HG03571 (cell line): Measurements from ENCODE around the gene FAM151A.
"Not testable (repeated sequence)": the region's sequence is repeated elsewhere in the genome, so short reads cannot be mapped to it uniquely, and the experiment has no call there.

ENCODE experiments used
- ATAC-seq: cut with Tn5 transposase; IDR thresholded peaks from one replicate; pipeline ENCODE4 v1.9.1; 2021; ENCODE audit not compliant: unreplicated experiment

Gene FAM151A

DNA sequence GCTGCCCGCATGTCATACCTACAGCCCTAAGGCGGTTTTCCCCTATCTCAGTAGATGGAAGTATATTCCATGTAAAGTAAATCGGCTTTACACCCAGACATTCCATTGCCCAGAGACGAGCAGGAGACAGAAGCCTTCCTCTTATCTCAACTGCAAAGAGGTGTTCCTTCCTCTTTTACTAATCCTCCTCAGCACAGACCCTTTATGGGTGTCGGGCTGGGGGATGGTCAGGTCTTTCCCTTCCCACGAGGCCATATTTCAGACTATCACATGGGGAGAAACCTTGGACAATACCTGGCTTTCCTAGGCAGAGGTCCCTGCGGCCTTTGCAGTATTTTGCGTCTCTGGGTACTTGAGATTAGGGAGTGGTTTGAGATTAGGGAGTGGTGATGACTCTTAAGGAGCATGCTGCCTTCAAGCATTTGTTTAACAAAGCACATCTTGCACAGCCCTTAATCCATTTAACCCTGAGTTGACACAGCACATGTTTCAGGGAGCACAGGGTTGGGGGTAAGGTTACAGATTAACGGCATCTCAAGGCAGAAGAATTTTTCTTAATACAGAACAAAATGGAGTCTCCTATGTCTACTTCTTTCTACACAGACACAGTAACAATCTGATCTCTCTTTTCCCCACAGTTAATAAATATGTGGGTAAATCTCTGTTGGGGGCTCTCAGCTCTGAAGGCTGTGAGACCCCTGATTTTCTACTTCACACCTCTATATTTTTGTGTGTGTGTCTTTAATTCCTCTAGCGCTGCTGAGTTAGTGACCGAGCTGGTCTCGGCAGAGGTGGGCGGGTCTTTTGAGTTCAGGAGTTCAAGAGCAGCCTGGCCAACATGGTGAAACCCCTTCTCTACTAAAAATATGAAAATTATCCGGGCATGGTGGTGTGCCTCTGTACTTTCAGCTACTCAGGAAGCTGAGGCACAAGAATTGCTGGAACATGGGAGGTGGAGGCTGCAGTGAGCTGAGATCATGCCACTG lies 13.4 kb upstream of the FAM151A start:
- not testable (repeated sequence) for ATAC-seq

DNA sequence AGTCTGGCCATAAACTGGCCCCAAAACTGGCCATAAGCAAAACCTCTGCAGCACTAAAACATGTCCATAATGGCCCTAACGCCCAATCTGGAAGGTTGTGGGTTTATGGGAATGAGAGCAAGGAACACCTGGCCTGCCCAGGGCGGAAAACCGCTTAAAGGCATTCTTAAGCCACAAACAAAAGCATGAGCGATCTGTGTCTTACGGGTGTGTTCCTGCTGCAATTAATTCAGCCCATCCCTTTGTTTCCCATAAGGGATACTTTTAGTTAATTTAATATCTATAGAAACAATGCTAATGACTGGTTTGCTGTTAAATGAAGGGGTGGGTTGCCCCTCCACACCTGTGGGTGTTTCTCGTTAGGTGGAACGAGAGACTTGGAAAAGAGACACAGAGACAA lies 12.5 kb upstream of the FAM151A start:
- ATAC-seq, result not testable (repeated sequence)

DNA sequence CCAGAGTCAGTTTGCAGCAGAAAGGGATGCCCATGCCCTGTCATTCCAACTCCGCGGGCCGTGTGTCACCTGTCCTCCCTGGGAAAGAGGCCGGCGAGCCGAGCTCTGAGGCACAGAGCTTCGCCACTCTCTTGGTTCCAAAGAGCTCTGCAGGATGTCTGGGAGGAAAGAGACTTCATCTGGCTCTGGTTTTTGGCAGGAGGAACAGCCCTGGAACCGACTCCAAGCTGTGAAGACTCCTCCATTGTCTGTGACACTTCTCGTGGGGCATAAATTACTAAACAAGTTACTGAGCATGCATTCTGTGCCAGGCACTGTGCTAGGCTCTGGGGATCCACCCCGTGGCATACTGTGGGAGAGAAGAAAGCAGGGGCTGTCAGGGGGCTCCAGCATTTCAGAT lies 3.9 kb upstream of the FAM151A start:
- ATAC-seq, result no peak

DNA sequence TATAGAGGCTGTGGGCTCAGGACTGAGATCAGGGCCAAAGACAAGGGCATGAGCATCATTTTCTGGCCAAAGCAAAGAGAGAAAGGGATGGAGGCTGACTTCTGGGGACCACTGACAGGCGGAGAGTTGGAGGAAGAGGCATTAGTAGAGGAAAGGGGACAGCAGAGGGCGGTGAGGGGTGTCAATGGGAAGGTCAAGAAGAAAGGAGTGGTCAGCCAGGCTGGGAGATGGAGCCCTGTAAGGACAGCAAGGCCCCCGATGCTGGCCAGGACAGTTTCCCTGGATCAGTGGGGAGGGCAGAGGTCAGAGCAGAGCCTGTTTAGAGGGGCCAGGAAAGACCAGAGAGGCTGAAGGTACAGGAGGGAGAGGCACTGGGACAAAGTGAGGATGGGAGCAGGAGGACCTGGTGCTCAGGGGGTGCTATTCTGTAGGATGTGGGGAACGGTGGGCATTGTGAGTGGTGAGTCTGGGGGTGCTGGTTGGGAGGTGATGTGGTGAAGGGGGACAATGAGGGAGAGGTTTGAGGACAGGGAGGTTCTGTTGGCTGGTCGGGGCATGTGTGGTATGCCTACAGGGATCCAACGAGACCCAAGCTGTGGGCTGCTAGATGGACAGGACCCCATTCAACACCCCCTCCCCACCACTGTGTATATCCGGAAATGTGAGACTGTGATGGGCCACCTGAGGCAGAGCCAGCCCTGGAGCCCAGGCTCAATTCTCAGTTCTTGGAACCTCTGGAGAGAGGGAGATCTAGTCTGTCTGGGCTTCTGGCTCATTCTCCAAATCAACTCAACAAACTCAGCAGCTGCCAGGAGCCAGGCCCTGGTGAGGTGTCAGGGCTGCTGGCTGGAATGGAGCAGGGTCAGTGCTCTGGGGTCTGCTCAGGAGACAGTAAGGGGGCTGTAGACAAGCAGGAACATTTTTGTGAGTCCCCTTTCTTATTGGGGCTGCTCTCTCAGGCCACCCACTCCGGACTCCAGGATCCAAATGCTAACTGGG lies 1.4 kb upstream of the FAM151A start:
- no peak for ATAC-seq

DNA sequence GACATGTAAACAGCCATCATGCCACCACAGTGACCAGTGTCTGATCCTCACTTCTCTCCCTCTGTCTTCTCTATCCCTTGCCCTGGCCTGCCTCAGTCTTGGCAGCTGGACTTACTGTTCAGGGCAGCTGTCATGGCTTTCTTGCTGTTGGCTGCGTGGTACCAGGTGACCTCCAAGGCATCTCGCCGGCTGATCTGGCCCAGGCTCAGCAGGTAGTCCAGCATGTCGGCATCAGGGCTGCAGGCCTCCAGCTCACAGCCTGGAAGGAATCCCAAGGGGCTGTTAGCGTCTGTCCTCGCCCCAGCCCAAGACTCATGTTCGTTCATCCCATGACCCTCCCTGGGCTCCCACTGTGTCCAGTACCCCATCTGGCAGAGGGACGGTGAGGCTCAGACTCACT lies 3.6 kb downstream of the FAM151A start:
- no peak for ATAC-seq

DNA sequence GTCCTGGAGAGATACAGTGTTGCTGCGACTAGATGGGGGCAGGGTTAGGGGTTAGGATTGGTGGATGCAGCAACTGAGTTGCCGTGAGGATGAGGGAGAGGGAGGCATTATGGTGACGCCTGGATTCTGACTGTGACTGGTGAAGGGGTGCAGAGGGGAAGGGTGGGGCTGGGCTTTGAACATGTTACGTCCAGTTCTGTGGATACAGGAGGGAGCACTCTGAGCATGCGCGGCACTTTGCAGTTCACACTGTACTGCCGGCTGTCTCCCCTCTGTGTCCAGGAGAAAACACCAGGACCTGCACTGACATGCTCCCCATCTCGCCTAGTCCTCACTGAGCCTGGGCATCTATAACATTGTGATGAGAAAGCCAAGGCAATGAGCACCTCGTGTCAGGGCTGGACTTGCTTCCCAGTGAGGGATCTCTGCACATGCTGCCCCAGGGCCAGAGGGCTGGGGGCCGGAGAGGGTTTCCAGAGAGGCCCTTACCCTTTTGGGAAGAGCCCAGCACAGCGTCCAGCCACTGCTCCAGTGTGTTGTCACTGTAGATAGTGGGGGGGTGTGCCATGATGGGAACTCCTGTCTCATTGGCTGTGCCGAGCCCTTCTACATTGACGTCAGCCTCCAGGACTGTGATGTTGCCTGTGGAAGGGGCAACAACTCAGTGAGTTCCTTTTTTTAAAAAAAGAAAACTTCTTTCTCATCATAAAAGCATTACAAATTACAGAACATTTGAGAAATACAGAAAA lies 7.6 kb downstream of the FAM151A start:
- ATAC-seq, result no peak

DNA sequence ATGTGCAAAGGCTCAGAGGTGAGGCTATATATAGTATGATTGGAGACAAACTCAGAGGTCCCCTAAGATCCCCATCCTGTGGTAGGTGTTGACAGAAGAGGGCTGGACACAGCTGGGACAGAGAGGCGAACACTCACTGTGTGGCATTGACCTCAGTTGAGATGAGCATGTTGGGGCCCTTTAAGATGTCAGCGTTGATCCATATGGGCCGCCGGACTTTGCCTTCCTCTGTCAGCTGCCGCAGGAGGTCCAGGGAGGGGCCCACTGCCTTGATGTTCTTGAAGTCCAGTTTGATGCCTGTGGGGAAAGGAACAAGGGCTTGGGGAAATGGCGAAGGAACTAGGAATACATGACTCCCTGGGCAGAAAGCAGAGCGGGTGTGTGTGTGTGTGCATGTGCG lies 8.8 kb downstream of the FAM151A start:
- ATAC-seq, result no peak

DNA sequence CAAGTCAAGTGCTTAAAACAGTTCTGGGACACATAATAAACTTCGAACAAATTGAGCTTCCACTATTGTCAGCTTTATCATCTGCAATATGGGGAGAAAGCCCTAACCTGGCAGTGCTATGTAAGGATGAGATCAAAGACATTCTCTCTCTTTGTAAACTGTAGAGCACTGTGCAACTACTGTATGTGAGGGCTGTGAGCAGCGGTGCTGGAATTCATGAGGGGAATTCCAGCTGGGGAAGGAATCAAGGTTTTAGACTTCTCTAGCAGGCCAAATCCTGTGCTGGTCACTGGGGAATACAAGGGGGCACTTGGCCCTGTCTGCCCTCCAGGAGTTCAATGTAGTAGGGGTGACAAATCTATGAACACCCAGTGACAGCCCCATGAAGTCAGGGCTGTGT lies 9.3 kb downstream of the FAM151A start:
- ATAC-seq, result no peak

DNA sequence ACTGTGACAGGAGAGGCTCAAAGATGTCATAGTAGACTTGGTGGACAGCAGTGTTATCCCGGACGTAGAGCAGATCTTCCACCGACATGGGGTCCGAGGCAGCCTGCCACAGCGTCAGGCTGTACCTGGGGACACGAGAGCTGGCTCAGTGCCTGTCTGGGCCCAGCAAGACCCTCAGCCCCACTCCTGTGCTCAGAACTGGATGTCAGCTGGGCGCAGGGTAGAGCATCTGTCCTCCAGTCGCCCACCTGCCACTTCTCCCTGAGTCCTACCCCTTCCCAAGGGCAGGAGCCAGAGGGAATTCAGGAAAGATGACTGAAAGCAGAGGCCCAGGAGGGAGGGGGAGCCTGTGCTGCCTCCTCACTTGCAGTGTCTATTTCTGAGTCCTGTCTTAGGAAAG lies 11.7 kb downstream of the FAM151A start:
- no peak for ATAC-seq

DNA sequence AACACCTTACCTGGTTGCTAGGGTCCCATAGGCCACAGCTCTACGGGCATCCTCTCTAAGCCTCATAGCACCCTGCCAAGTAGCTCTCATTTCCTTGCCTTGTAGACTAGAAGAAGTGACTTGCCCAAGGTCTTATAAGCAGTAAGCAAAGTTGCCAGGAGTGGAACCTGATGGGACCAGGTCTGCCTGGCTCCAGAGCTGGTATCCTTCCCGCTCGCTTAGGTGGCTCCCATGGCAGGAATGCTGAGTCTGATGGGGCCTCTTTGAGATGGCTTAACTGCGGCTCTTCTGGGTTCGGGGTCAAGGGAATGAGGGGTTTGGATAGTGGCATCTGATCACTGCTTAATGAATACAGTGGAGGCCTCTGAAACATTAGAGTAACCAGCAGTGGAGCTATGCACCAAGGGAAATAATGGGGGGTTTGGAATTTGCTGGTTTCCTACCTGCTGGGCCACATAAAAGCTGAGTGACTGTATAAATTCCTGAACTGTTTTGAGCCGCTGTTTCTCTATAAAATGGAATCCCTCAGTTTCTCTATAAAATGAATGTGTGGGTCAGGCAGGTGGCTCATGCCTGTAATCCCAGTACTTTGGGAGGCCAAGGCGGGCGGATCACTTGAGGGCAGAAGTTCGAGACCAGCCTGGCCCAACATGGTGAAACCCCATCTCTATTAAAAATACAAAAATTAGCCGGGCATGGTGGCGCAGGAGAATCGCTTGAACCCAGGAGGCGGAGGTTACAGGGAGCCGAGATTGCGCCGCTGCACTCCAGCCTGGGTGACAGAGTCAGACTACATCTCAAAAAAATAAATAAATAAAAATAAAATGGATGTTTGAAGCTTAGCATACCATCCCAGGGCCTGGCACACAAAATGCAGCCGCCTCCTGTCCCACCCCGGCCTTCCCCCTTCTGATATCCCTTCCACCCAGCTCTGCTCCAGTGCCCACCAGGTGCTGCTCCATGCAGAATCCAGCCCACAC lies 12.4 kb downstream of the FAM151A start:
- ATAC-seq, result no peak

DNA sequence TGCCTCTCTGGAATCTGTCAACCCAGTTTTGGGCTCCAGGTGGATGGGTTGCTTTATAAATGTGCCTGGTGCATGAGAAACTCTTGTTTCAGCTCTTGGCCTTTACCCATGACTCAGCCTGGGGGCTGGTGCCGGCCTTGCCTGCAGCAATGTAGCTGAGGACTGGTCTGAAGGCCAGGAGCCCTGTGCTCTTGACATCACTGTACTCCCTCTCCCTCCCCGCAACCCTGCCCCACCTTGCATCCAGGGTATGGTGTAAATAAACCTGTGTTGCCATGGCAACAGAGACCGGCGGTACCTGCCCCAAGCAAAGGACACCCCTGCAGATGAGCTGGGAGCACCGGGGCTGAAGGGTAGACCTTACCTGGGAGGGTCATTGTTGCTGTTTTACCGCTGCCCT lies 13.3 kb downstream of the FAM151A start:
- ATAC-seq, result no peak

DNA sequence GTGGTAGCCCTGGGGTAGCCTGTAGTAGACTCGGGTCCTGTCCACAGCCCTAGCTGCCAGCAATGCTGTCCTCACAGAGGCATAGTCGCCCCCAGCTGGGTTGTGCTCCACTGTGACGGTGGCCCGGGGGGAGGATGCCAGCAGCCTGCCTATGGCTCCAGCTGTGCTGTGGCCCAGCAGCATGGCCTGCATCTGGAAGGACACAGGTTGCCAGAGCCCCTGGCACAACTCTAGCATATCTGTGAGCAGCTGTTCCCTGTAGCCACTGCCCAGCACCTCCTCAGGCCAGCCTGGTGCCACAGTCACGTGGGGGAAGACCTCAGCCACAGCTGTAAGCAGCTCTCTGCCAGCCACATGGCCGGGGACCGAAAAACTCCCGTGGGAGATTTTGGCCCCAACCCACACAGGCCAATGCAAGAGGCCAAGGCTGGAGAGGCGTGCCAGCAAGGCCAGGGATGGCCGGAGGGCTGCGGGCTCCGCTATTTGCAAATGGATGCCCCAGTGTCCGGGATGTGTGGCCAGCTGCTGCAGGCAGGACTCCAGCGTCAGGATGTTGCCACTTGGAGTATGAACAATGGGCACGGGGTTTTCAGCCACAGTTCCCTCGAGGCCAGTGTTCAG lies 13.9 kb downstream of the FAM151A start:
- no peak for ATAC-seq

DNA sequence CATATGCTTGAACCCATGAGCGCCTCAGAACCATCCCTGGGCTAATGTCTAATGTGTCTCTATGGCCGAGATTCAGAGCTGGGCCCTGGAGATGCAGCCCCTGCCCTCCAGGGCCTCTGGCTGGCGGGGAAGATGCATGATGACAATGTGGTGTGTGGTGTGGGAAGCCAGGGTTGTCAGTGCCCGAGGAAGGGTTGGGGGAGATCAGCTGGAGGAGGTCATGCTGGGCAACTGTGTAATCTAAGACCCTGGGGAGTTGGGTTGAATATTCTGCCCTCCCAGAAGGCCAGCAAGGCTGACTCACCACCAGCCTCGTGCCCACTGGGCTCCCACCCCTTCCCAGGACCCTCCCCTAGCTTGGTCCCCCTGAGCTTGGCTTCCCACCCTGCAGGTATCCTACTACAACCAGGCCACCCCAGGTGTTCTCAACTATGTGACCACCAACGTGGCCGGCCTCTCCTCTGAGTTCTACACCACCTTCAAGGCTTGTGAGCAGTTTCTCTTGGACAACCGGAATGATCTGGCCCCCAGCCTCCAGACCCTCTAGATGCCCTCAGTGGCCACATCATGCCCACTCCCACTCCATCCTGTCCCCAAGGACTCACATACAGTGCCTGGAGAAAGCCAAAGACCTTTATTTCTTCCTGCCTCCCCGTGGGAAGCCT lies 14.6 kb downstream of the FAM151A start:
- no peak for ATAC-seq

DNA sequence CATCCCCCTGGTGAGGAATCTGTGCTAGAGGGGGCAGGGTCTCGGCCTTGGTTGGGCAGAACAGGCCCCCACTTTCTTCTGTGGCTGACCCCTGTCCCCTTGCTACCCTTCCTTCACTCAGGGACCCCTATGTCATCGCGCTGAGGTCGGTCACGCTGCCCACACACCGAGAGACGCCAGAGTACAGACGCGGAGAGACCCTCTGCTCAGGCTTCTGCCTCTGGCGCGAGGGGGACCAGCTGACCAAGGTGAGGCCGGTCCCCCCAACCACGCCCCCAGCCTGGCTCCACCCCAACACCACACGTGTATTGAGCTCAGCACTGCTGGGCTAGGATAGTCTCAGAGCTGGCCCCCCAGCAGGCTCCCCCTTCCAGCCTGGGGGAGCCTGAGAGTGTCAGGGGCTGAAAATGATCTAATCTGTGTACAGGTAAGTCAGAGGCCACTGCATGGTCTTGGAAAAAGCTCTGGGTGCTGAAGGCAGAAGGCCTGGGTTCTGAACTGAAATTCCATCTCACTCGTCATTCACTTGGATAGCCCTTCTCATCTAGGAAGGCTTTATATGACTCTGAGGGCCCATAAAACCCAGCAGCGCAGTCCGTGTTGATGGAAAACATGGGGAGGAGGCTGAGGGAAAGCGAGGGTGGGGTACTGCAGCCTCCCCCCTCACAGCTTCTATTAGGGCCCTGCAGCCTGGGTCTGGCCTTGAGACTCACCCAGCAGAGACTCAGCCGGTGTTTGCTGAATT lies 15.3 kb downstream of the FAM151A start:
- ATAC-seq, result no peak

DNA sequence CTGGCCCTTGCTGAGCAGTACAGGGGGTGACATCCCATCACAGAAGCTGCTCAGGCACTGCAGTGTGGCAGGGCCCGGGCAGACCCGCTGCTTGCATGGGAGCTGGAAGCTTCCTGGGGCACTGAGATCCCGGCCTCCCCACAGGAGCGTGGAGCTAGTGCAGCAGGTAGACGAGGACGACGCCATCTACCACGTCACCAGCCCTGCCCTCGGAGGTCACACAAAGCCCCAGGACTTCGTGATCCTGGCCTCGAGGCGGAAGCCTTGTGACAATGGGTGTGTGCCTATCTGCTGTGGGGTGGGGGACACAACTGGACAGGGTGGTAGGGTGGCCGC lies 16.4 kb downstream of the FAM151A start:
- ATAC-seq, result no peak

DNA sequence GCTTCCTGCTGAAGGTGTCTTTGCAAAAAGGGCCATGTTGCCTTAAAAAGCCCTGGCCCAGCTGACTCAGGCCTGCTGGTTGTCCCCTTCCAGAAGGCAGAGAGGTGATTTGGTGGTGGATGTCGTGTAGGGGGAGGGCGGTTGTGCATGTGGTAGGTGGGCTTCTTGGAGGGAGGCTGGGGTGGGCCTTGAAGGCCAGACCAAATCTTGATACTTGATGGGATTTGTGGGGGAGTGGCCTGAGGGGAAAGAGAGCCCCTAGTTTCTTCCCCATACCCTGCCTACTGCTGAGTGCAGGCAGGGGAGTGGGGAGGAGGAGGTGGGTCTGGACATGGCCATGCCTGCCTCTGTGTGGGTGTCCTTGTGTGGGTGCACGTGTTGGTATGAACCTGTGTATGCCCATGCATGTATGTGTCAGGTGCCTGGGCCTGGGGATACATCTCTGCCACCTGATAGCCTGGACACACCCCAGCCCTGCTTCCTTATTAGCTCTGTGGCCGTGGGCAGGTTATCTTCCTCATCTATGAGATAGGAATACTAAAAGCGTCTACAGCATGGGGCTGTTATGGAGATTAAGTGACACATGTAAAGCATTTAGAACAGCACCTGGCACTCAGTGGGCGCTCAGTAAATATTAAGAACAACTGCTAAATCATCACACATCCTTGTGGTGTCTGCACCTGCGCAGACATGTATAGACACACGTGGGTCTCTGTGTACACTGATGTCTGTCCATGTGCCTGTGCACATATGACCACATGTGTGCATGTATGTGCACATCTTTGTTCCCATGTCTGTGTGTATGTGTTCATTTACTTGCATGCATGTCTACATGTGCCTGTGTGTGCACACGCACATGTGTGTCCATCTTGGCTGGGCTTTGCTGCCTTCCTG lies 17.0 kb downstream of the FAM151A start:
- ATAC-seq, result no peak
